ENCODE results near the gene GAS2L2. TPM values are rescaled to one million over a fixed set of nuclear protein-coding genes. Genes with fewer than 3 reads are reported as not detected.

Gene GAS2L2
- total RNA-seq, 1 experiment from 2014 or later = 0.15 TPM

- TF ChIP-seq EMX1 (CRISPR knock-in tag; IDR thresholded peaks at IDR 0.05) (no peak), ZNF671 (CRISPR knock-in tag; IDR thresholded peaks at IDR 0.05) (no peak), ZNF281 (CRISPR knock-in tag; IDR thresholded peaks at IDR 0.05) (no peak), ZNF317 (CRISPR knock-in tag; IDR thresholded peaks at IDR 0.05; ENCODE audit: borderline replicate concordance, low read depth) (no peak), SMAD4 (CRISPR knock-in tag; IDR thresholded peaks at IDR 0.05) (no peak), KAT7 (CRISPR knock-in tag; IDR thresholded peaks at IDR 0.05; ENCODE audit: borderline replicate concordance) (peak; percentile 96; the same call in 1 of the 2 replicates), TP53 (CRISPR knock-in tag; IDR thresholded peaks at IDR 0.05) (peak; percentile 54; the same call in 1 of the 2 replicates), NR2C2 (CRISPR knock-in tag; IDR thresholded peaks at IDR 0.05) (no peak), ZNF263 (CRISPR knock-in tag; IDR thresholded peaks at IDR 0.05; ENCODE audit: low read depth) (no peak), HMGXB4 (CRISPR knock-in tag; IDR thresholded peaks at IDR 0.05) (peak; percentile 78; the same call in 1 of the 2 replicates), NR3C1 (CRISPR knock-in tag; conservative IDR thresholded peaks at IDR 0.05; ENCODE audit: low read depth) (no peak), AR (CRISPR knock-in tag; IDR thresholded peaks at IDR 0.05) (no peak), ZBTB43 (CRISPR knock-in tag; IDR thresholded peaks at IDR 0.05) (peak; percentile 71; the same call in 1 of the 2 replicates), USF1 (CRISPR knock-in tag; IDR thresholded peaks at IDR 0.05) (no peak), GTF2I (CRISPR knock-in tag; conservative IDR thresholded peaks at IDR 0.05) (no peak), FOXP1 (CRISPR knock-in tag; IDR thresholded peaks at IDR 0.05; ENCODE audit: borderline replicate concordance) (peak; percentile 12; the same call in 1 of the 2 replicates)
Observed at GRCh38 chr17:35795007-35795870, 42.2 kb upstream of the GAS2L2 start, which contains the start of gene MMP28 (continued).

GRCh38 chr17:35793257-35793656 lies 40.2 kb upstream of the GAS2L2 start:
- Mint-ChIP-seq H3K4me3 (peak overlapping the region; percentile 37), H3K4me1 (peaks cover 10% of the 10 kb centered on the region), H3K27ac (no peak overlapping the region), H3K27me3 (ENCODE audit: low read depth) (peaks cover 68% of the 10 kb centered on the region), H3K9me3 (no peaks in the 10 kb centered on the region), H3K36me3 (no peaks in the 10 kb centered on the region)
- DNase-seq (ENCODE audit: low spot score) (no peak), ATAC-seq (no peak)
- CTCF ChIA-PET = interaction anchor here (0.9 to 6.3 kb wide), 4 partner anchors 12 to 29 kb away, joined by 3 to 53 read pairs (median 4); partner anchors contain the start of gene TAF15
- POLR2A ChIA-PET = no interaction called here
- no peak for TF ChIP-seq EMX1 (CRISPR knock-in tag; IDR thresholded peaks at IDR 0.05)
- TF ChIP-seq ATF3 (CRISPR knock-in tag; conservative IDR thresholded peaks at IDR 0.05) = no peak
- no peak for TF ChIP-seq CDX4 (CRISPR knock-in tag; IDR thresholded peaks at IDR 0.05; ENCODE audit: borderline replicate concordance)
- TF ChIP-seq ATF6 (CRISPR knock-in tag; IDR thresholded peaks at IDR 0.05) = no peak
